Neural crest cell (in vitro differentiated cells): ENCODE data around the gene CD163L1. TPM values are rescaled to one million over a fixed set of nuclear protein-coding genes. Genes with fewer than 3 reads are reported as not detected.
A peak's percentile ranks its signal among the peaks of the same experiment; 100 is the strongest.
"Not testable (repeated sequence)": the region's sequence is repeated elsewhere in the genome, so short reads cannot be mapped to it uniquely, and the experiment has no call there.

ENCODE experiments used
- DNase-seq: peaks from one replicate; pipeline ENCODE4 v3.0.0; 2021; ENCODE audit warnings: low read depth, mixed read lengths, low spot score
- H3K27ac Mint-ChIP-seq: one replicate; pipeline ENCODE4 v1.8.0; 2021; ENCODE audit warnings: mild to moderate bottlenecking, mixed read lengths; ENCODE audit not compliant: unreplicated experiment
- H3K27me3 Mint-ChIP-seq: 2 replicates; pipeline ENCODE4 v1.8.0; 2021; ENCODE audit warnings: low read depth, mild to moderate bottlenecking, mixed read lengths
- H3K36me3 Mint-ChIP-seq: 2 replicates; pipeline ENCODE4 v1.8.0; 2021; ENCODE audit warnings: low read depth, mild to moderate bottlenecking, mixed read lengths
- H3K4me1 Mint-ChIP-seq: 2 replicates; pipeline ENCODE4 v1.8.0; 2021; ENCODE audit warnings: mixed read lengths
- H3K4me3 Mint-ChIP-seq: one replicate; pipeline ENCODE4 v1.8.0; 2021; ENCODE audit warnings: mild to moderate bottlenecking, mixed read lengths
- H3K9me3 Mint-ChIP-seq: 2 replicates; pipeline ENCODE4 v1.8.0; 2021; ENCODE audit warnings: mixed read lengths
- CTCF ChIP-seq: fragments of 200-600 bp; sonication (generic); conservative IDR thresholded peaks from 2 replicates; pipeline ENCODE4 v1.5.0; 2021; ENCODE audit warnings: antibody characterized with exemption, mild to moderate bottlenecking
- total RNA-seq: library from RNA; stranded (reverse); gene quantifications from 2 replicates; pipeline ENCODE4 v1.2.1, GENCODE V29; 2021

Gene CD163L1
- total RNA-seq, 1 donor from 2014 or later = 1.2 TPM

GRCh38 chr12:7448099-7448498, 4.1 kb upstream of the CD163L1 start:
- Mint-ChIP-seq H3K36me3 (no peaks in the 10 kb centered on the region), H3K9me3 (no peaks in the 10 kb centered on the region), H3K27ac (no peak overlapping the region), H3K27me3 (peaks cover 10% of the 10 kb centered on the region), H3K4me3 (no peak overlapping the region), H3K4me1 (no peaks in the 10 kb centered on the region)
- no peak for DNase-seq
- no peak for TF ChIP-seq CTCF

GRCh38 chr12:7444537-7444936, 584 bp upstream of the CD163L1 start:
- Mint-ChIP-seq H3K4me3 (no peak overlapping the region), H3K4me1 (peaks cover 4% of the 10 kb centered on the region), H3K9me3 (peaks cover 3% of the 10 kb centered on the region), H3K36me3 (peaks cover 7% of the 10 kb centered on the region), H3K27me3 (peaks cover 21% of the 10 kb centered on the region), H3K27ac (no peak overlapping the region)
- no peak for TF ChIP-seq CTCF
- no peak for DNase-seq

- no peak for DNase-seq
- H3K4me1 Mint-ChIP-seq = peaks cover 5% of the 10 kb centered on the region
- H3K4me3 Mint-ChIP-seq = peak overlapping the region; percentile 24
- H3K27me3 Mint-ChIP-seq = peaks cover 28% of the 10 kb centered on the region
- no peak for TF ChIP-seq CTCF
- H3K9me3 Mint-ChIP-seq = peaks cover 15% of the 10 kb centered on the region
- no peak overlapping the region for H3K27ac Mint-ChIP-seq
- H3K36me3 Mint-ChIP-seq = peaks cover 14% of the 10 kb centered on the region
These were observed 2.7 kb downstream of the CD163L1 start for GRCh38 chr12:7441216-7441615.

- H3K27me3 Mint-ChIP-seq = peaks cover 28% of the 10 kb centered on the region
- TF ChIP-seq CTCF = peak; percentile 53
- H3K36me3 Mint-ChIP-seq = peaks cover 14% of the 10 kb centered on the region
- H3K27ac Mint-ChIP-seq = peak overlapping the region; percentile 76
- peak; percentile 63 for DNase-seq
- peak overlapping the region; percentile 80 for H3K4me3 Mint-ChIP-seq
- peaks cover 15% of the 10 kb centered on the region for H3K9me3 Mint-ChIP-seq
- H3K4me1 Mint-ChIP-seq = peaks cover 5% of the 10 kb centered on the region
These were observed 4.1 kb downstream of the CD163L1 start for GRCh38 chr12:7439579-7440505.

- Mint-ChIP-seq H3K27me3 (peaks cover 28% of the 10 kb centered on the region), H3K36me3 (peaks cover 14% of the 10 kb centered on the region), H3K9me3 (peaks cover 15% of the 10 kb centered on the region)
- not testable (repeated sequence) for H3K27ac Mint-ChIP-seq, H3K4me3 Mint-ChIP-seq, DNase-seq, H3K4me1 Mint-ChIP-seq
These were observed 5.5 kb downstream of the CD163L1 start for GRCh38 chr12:7438291-7438995.

- not testable (repeated sequence) for H3K4me1 Mint-ChIP-seq, H3K4me3 Mint-ChIP-seq, DNase-seq, H3K27ac Mint-ChIP-seq
- H3K27me3 Mint-ChIP-seq = peaks cover 26% of the 10 kb centered on the region
- peaks cover 15% of the 10 kb centered on the region for H3K9me3 Mint-ChIP-seq
- H3K36me3 Mint-ChIP-seq = peaks cover 14% of the 10 kb centered on the region
These were observed 6.5 kb downstream of the CD163L1 start for GRCh38 chr12:7437494-7437893.
